HG03565 (cell line): Measurements from ENCODE around the gene LGALS9.
"Not testable (repeated sequence)": the region's sequence is repeated elsewhere in the genome, so short reads cannot be mapped to it uniquely, and the experiment has no call there.

Experiments
- ATAC-seq: cut with Tn5 transposase; IDR thresholded peaks from one replicate; pipeline ENCODE4 v1.9.1; 2021; ENCODE audit warnings: mild to moderate bottlenecking, moderate library complexity; ENCODE audit not compliant: unreplicated experiment

The LGALS9 gene

GRCh38 chr17:27651411-27652345 lies 20.7 kb downstream of the LGALS9 start:
- ATAC-seq = no peak

GRCh38 chr17:27653449-27653971 lies 22.5 kb downstream of the LGALS9 start:
- ATAC-seq = not testable (repeated sequence)

DNA sequence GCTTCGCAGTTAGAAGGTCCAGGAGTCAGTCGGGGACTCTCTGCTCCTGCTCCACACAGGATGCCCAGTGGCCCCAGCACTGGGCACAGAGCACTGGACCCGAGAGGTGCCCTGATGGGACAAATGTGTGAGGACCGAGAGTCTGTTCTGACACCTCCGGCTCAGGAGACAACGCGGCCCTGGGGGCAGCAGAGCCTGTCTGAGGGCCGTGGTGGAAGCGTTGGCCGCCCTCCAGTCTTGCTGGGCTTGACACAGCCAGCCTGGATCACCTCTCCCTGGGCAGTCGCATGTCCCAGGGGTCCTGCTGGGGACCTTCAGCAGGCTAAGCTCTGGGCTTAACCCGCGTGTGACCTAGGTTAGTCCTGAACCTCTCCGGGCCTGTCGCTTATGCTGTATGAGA lies 23.1 kb downstream of the LGALS9 start:
- no peak for ATAC-seq

DNA sequence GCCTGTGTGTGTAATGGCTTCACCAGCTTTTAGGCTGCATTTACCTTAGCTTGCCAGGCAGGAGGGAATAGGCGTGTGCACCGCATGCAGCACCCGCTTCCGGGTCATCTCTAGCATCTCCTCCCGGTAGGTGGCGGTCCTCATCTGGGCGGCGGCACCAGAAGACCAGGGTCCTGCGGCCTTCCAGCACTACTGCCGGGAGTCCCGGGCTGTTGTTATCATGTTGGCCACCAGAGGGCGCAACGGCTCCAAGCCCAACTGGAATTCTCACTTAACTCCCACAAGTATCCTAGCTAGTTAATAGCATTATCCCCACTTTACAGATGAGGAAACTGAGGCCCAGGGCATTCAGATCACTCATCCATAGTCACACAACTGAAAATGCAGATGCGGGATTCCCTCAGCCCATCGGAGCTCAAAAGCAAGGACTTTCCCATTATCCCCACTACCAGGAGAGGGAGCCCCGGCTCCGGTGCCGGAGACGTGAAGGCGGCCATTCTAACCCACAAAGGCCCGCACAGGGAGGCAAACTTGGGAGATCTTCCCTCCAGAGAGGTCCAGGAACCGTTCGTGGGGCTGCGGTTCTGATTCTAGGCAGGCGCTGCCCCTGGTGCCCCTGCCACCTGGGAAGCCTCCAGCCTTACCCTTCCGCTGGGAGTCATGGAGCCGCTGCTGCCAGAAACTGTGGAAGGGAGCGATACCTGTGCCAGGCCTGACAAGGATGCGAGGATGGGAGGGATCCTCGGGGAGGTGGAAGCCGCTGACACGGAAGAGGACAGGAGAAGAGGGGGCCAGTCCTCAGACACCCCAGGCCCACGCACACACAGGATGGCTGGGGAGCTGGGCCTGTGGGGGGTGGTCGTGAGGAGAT lies 23.9 kb downstream of the LGALS9 start:
- peak; percentile 67 for ATAC-seq

GRCh38 chr17:27655525-27656111 lies 24.6 kb downstream of the LGALS9 start:
- not testable (repeated sequence) for ATAC-seq

DNA sequence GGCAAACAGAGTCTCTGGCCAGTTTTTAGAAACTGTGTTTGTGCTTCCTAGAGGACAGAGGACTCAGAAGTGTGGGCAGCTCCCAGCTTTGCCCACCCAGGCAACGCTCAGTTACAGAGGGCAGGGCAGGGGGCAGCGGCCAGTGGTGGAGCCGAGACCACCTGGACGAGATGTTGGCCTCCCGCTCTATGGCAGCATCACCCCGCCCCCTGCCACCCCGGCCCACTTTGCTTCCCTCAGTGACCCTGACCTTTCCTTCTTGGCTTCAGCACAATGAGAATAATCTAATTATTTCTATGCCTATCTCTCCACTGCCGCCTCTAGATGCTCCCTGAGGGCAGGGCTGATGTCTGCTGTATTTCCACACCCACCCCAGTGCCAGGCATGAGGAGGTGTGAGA lies 25.6 kb downstream of the LGALS9 start:
- not testable (repeated sequence) for ATAC-seq

GRCh38 chr17:27657620-27658019 lies 26.6 kb downstream of the LGALS9 start:
- ATAC-seq = no peak

GRCh38 chr17:27659683-27660082 lies 28.7 kb downstream of the LGALS9 start:
- ATAC-seq = no peak

DNA sequence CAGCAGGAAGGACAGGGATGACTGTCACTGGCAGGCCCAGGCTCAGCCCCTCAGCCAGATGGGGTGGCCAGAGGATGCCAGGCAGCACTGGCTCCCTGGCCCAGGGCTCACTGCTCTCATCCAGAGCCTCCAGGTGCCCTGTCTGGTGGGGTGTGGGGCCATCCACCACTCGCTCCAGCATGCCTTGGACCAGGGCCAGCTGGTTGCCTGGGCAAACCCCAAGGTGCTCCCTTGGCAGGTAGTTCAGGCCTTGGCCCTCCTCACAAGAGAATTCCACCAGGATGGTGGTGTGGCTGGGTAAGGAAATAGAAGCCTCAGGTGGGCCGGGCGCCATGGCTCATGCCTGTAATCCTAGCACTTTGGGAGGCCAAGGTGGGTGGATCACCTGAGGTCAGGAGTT lies 29.4 kb downstream of the LGALS9 start:
- ATAC-seq = no peak

DNA sequence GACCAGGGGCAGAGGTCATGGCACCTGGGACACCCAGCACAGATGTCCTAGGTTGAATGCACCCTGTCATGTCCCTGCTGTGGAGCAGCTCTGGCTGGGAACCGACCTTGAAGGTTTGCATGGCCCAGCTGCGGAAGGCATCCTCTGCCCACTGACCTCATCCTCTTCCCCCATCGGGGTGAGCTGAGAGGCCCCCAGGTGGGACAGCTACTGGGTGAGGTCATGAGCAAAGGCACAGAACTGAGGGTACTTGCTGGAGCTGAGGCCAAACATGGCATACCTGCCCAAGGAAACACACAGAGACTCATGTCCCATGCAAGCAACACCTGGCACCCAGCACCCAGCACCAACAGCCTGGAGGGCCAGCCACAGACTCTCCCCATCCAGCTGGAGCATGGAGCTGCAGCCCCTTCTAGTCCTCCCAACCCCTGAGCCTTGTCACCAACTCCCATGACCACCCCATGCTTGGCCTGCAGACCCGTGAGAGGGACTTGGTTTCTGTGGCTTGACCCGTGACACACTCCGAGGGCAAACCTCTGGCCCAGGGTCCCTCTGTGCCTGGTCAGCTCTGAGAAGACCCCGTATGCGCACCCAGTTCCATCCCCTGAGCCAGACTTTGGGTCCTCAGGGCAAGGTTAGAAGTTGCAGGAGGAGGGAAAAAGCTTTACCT lies 33.1 kb downstream of the LGALS9 start:
- no peak for ATAC-seq

DNA sequence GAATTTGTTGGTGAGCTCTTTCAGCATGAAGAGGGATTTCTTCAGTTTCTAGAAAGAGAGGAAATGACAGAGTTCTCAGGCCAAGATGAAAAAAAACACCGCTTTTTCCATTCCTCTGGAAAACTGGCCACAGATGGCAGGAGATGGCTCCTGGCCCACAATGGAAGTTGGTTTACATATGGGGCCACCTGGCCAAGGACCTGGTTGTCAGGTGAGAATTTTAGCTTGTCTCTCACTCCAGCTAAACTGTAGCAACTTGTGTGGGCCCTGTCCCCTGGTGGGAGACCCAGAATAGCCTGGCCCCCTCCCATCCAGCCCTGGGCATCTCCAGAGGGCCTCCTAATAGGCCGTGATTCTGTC lies 33.6 kb downstream of the LGALS9 start:
- ATAC-seq = no peak

GRCh38 chr17:27665549-27665948 lies 34.6 kb downstream of the LGALS9 start:
- ATAC-seq = no peak

- ATAC-seq = not testable (repeated sequence)
Observed at GRCh38 chr17:27666270-27666669, 35.3 kb downstream of the LGALS9 start.

DNA sequence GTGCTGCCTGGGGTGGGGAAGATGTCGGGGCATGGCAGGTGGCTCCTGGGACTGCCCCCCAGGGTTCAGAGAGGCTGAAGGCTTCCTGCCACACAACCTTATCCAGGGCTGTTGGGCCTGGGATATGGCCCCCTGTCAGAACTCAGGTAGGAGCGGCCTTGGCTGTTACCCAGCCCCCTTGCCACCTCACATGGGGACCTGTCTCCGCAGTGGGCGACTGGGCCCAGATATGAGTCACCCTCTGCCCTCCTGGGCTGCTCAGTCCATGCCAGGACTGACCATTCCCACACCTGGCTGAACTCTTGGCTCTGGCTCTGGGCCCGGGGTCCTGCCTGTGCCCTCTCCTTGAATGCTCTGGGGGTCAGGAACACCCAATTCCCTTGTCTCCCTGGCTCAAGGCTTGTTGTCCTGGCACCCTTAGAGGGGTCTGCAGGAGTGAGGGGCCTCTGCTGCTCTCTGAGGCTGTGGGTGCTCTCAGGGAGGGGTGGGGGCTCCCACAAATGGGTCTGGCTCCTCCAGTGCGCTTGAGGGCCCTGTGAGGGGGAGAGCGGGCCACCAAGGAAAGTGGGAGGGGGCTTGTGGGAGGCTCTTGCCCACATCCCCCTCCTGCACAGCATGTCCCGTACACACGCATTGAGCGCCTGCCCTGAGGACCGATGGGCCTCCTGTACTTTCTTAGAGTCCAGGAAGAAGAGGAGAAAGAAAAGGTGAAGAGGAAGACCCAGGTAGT lies 36.0 kb downstream of the LGALS9 start:
- ATAC-seq = no peak

DNA sequence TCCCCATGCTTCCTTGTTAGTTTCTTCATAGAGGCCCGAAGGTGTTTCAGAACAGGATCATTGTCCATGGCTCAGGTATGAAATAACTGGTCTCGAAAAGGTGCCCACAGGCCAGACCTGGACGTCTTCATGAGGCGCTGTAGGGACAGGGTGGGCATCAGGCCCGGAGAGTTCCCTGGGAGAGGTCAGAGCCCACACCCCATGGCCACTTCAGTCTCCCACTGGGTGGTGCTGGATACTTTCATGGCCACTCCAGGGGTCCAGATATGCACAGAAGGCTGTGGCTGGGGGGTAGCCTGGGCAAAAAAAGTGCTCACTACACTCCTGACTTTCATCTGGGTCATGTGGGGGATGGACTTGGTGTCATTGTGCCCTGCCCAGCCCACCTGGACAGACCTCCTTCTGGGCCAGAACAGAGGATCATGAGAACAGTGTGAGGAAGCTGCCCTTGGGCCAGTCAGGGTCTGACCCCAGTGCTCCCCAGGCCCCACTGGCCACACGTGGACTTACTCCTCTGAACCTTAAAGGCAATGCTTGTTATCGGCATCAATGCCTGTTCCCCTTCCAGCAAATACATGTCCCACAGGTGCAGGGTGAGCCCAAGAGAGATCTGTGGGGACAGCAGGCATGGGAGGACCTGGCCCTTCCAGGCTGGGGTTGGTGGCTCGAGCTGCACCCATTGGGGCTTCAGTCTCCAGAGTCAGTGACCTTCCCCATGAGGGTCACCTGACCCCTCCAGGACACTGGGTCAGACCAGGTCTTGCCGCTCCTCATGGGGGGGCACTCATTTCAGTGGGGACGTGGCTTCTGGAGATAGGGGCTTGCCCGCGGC lies 36.9 kb downstream of the LGALS9 start:
- ATAC-seq = no peak

DNA sequence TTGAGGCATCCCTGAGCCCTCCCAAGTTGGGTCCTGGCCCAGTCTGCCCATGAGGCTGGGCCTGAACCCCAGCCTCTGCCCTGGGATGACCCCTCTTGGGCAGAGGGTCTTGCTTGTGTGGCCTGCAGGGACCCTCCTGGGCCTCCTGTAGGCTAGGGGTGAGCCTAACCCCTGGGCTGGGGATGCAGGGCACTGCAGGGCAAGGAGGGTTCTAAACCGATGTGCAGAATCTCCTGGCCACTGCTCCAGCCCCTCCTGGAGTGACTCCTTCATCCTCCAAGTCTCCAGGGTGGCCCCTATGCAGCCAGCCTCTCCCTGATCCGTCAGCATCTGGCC lies 37.5 kb downstream of the LGALS9 start:
- no peak for ATAC-seq

DNA sequence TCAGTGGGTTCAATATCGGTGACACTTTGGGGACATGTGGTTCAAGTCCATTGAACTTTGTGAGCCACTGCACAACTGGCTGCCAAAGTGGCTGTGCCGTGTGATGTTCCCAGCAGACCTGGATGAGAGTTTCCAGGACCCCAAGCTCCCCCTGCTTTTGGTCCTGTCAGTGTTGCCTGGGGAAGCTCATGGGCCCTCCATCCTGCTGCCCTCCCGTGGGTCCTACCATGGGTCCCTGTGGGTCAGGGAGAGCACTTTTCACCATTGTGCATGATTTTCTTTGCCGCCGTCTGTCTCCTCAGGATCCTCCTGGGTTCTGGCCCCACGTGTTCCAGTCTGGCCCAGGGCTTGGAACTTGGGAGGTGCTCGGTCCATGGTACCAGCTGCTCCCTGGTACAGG lies 38.1 kb downstream of the LGALS9 start:
- ATAC-seq = no peak

DNA sequence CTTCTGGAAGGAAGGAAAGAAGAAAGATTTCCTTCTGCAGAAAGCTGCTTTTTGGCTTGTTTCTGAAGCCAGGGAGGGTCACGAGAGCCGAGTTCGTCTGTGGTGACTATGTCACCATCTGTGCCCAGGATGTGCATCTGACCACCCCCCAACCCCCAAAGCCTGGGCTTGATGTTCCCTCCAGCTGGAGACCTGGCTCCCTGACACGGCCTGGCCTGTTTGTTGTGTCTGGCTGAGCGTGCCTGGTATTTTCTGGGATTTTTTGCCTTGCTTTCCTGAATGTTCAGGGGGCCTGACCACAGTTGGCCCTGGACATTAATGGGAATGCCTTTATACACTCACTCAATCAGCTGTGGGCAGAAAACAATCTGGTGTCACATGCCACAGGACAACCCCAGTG lies 38.9 kb downstream of the LGALS9 start:
- ATAC-seq = no peak
